Skeletal muscle satellite cell (primary cell): ENCODE measurements around the gene CARD19.
"Not testable (repeated sequence)": the region's sequence is repeated elsewhere in the genome, so short reads cannot be mapped to it uniquely, and the experiment has no call there.

ENCODE experiments used
- H3K27me3 ChIP-seq: 2 replicates; pipeline ENCODE4 v1.7.0; 2013; ENCODE audit warnings: low read length; ENCODE audit not compliant: control insufficient read depth, insufficient read depth
- H3K36me3 ChIP-seq: 2 replicates; pipeline ENCODE4 v1.7.0; 2013; ENCODE audit warnings: mild to moderate bottlenecking, control low read depth, low read length; ENCODE audit not compliant: insufficient read depth
- H3K4me1 ChIP-seq: 2 replicates; pipeline ENCODE4 v1.7.0; 2013; ENCODE audit warnings: low read length; ENCODE audit not compliant: control insufficient read depth, insufficient read depth
- H3K4me2 ChIP-seq: 2 replicates; pipeline ENCODE4 v1.7.0; 2013; ENCODE audit warnings: mild to moderate bottlenecking, low read length
- H3K4me3 ChIP-seq: 2 replicates; pipeline ENCODE4 v1.7.0; 2013; ENCODE audit warnings: low read length
- H3K9ac ChIP-seq: 2 replicates; pipeline ENCODE4 v1.7.0; 2013; ENCODE audit warnings: mild to moderate bottlenecking, low read depth, low read length, moderate library complexity
- H3K9me3 ChIP-seq: replicated peaks from 2 replicates; pipeline ENCODE4 v1.7.0; 2013; ENCODE audit warnings: mild to moderate bottlenecking, control low read depth, low read length

Gene CARD19

GRCh38 chr9:93134740-93135444, 38.9 kb downstream of the CARD19 start:
- H3K9me3 ChIP-seq = peaks cover 4% of the 10 kb centered on the region
- no peaks in the 10 kb centered on the region for H3K36me3 ChIP-seq
- H3K27me3 ChIP-seq = no peaks in the 10 kb centered on the region
- H3K9ac ChIP-seq = peak overlapping the region; percentile 87
- peak overlapping the region; percentile 89 for H3K4me2 ChIP-seq
- peak overlapping the region; percentile 92 for H3K4me3 ChIP-seq
- peaks cover 42% of the 10 kb centered on the region for H3K4me1 ChIP-seq

GRCh38 chr9:93136011-93136440, 40.0 kb downstream of the CARD19 start:
- no peaks in the 10 kb centered on the region for H3K36me3 ChIP-seq
- H3K9ac ChIP-seq = no peak overlapping the region
- peaks cover 4% of the 10 kb centered on the region for H3K9me3 ChIP-seq
- H3K4me3 ChIP-seq = no peak overlapping the region
- H3K4me2 ChIP-seq = peak overlapping the region; percentile 21
- H3K4me1 ChIP-seq = peaks cover 41% of the 10 kb centered on the region
- H3K27me3 ChIP-seq = no peaks in the 10 kb centered on the region

GRCh38 chr9:93137362-93137761, 41.3 kb downstream of the CARD19 start:
- H3K4me3 ChIP-seq = no peak overlapping the region
- no peaks in the 10 kb centered on the region for H3K27me3 ChIP-seq
- H3K9me3 ChIP-seq = peaks cover 4% of the 10 kb centered on the region
- no peak overlapping the region for H3K4me2 ChIP-seq
- no peaks in the 10 kb centered on the region for H3K36me3 ChIP-seq
- H3K4me1 ChIP-seq = peaks cover 28% of the 10 kb centered on the region
- no peak overlapping the region for H3K9ac ChIP-seq

- Histone ChIP-seq H3K4me3 (no peak overlapping the region), H3K9ac (no peak overlapping the region), H3K9me3 (peaks cover 4% of the 10 kb centered on the region), H3K36me3 (no peaks in the 10 kb centered on the region), H3K27me3 (no peaks in the 10 kb centered on the region), H3K4me1 (peaks cover 19% of the 10 kb centered on the region), H3K4me2 (no peak overlapping the region)
Measured at GRCh38 chr9:93138171-93138764, 42.3 kb downstream of the CARD19 start.

GRCh38 chr9:93139365-93140182, 43.6 kb downstream of the CARD19 start:
- Histone ChIP-seq H3K4me2 (no peak overlapping the region), H3K36me3 (no peaks in the 10 kb centered on the region), H3K9me3 (peaks cover 4% of the 10 kb centered on the region), H3K4me3 (no peak overlapping the region), H3K4me1 (peaks cover 21% of the 10 kb centered on the region), H3K9ac (no peak overlapping the region), H3K27me3 (peaks cover 2% of the 10 kb centered on the region)

- Histone ChIP-seq H3K4me1 (peaks cover 8% of the 10 kb centered on the region), H3K36me3 (no peaks in the 10 kb centered on the region), H3K9me3 (peaks cover 4% of the 10 kb centered on the region), H3K4me2 (no peak overlapping the region), H3K27me3 (peaks cover 4% of the 10 kb centered on the region), H3K4me3 (no peak overlapping the region), H3K9ac (no peak overlapping the region)
Measured at GRCh38 chr9:93141771-93142483, 45.9 kb downstream of the CARD19 start.

GRCh38 chr9:93143830-93144530, 48.0 kb downstream of the CARD19 start:
- peaks cover 9% of the 10 kb centered on the region for H3K4me1 ChIP-seq
- H3K9ac ChIP-seq = no peak overlapping the region

GRCh38 chr9:93146696-93147095, 50.7 kb downstream of the CARD19 start:
- H3K36me3 ChIP-seq = not testable (repeated sequence)
- peaks cover 14% of the 10 kb centered on the region for H3K4me1 ChIP-seq

More at GRCh38 chr9:93143830-93144530, 48.0 kb downstream of the CARD19 start:
- peaks cover 4% of the 10 kb centered on the region for H3K27me3 ChIP-seq
- no peak overlapping the region for H3K4me3 ChIP-seq
- peak overlapping the region; percentile 31 for H3K4me2 ChIP-seq
- no peaks in the 10 kb centered on the region for H3K9me3 ChIP-seq
- no peaks in the 10 kb centered on the region for H3K36me3 ChIP-seq

GRCh38 chr9:93147632-93148031, 51.6 kb downstream of the CARD19 start:
- no peak overlapping the region for H3K4me2 ChIP-seq
- H3K4me1 ChIP-seq = peaks cover 14% of the 10 kb centered on the region
- no peaks in the 10 kb centered on the region for H3K36me3 ChIP-seq
- no peaks in the 10 kb centered on the region for H3K9me3 ChIP-seq
- H3K9ac ChIP-seq = no peak overlapping the region
- peaks cover 8% of the 10 kb centered on the region for H3K27me3 ChIP-seq
- H3K4me3 ChIP-seq = no peak overlapping the region

More at GRCh38 chr9:93146696-93147095, 50.7 kb downstream of the CARD19 start:
- H3K27me3 ChIP-seq, H3K9me3 ChIP-seq, H3K4me2 ChIP-seq, H3K4me3 ChIP-seq, H3K9ac ChIP-seq: not testable (repeated sequence)

- no peak overlapping the region for H3K9ac ChIP-seq
- peaks cover 14% of the 10 kb centered on the region for H3K4me1 ChIP-seq
- no peaks in the 10 kb centered on the region for H3K36me3 ChIP-seq
- no peak overlapping the region for H3K4me2 ChIP-seq
- no peak overlapping the region for H3K4me3 ChIP-seq
- H3K9me3 ChIP-seq = no peaks in the 10 kb centered on the region
- H3K27me3 ChIP-seq = peaks cover 8% of the 10 kb centered on the region
Measured at GRCh38 chr9:93148721-93149120, 52.7 kb downstream of the CARD19 start.
